NCI-H226 (cell line): ENCODE measurements around the gene DYRK1A.

Source experiments
- DNase-seq: peaks from one replicate; pipeline ENCODE4 v3.0.0-alpha.2; 2015

Gene DYRK1A

GRCh38 chr21:37450445-37450941, 83.9 kb downstream of the DYRK1A start:
- peak; percentile 78 for DNase-seq

GRCh38 chr21:37451446-37451845, 84.9 kb downstream of the DYRK1A start:
- DNase-seq: no peak

GRCh38 chr21:37452227-37452626, 85.7 kb downstream of the DYRK1A start:
- DNase-seq: peak; percentile 89

GRCh38 chr21:37453350-37453749, 86.8 kb downstream of the DYRK1A start:
- no peak for DNase-seq

- DNase-seq: no peak
Measured at GRCh38 chr21:37454869-37455503, 88.4 kb downstream of the DYRK1A start.

- DNase-seq: no peak
Measured at GRCh38 chr21:37455504-37455911, 88.9 kb downstream of the DYRK1A start.

- no peak for DNase-seq
Measured at GRCh38 chr21:37458669-37459276, 92.2 kb downstream of the DYRK1A start.

GRCh38 chr21:37459575-37459974, 93.0 kb downstream of the DYRK1A start:
- no peak for DNase-seq

GRCh38 chr21:37460196-37460595, 93.6 kb downstream of the DYRK1A start:
- no peak for DNase-seq

- DNase-seq: no peak
Measured at GRCh38 chr21:37461479-37461878, 94.9 kb downstream of the DYRK1A start.

GRCh38 chr21:37462087-37462861, 95.7 kb downstream of the DYRK1A start:
- no peak for DNase-seq

- peak; percentile 70 for DNase-seq
Measured at GRCh38 chr21:37463083-37463801, 96.7 kb downstream of the DYRK1A start.

- no peak for DNase-seq
Measured at GRCh38 chr21:37467082-37467481, 100.5 kb downstream of the DYRK1A start.

- DNase-seq: no peak
Measured at GRCh38 chr21:37468909-37469308, 102.3 kb downstream of the DYRK1A start.

- no peak for DNase-seq
Measured at GRCh38 chr21:37469441-37469840, 102.9 kb downstream of the DYRK1A start.

- DNase-seq: no peak
Measured at GRCh38 chr21:37472581-37472980, 106.0 kb downstream of the DYRK1A start.

- DNase-seq: no peak
Measured at GRCh38 chr21:37473491-37473890, 106.9 kb downstream of the DYRK1A start.

GRCh38 chr21:37474342-37474741, 107.8 kb downstream of the DYRK1A start:
- DNase-seq: no peak

GRCh38 chr21:37475186-37475868, 108.8 kb downstream of the DYRK1A start:
- DNase-seq: no peak

- no peak for DNase-seq
Measured at GRCh38 chr21:37478794-37479193, 112.2 kb downstream of the DYRK1A start.

- no peak for DNase-seq
Measured at GRCh38 chr21:37483776-37484175, 117.2 kb downstream of the DYRK1A start.
